A549 (cell line): ENCODE data around the gene DLGAP1. TPM values are rescaled to one million over a fixed set of nuclear protein-coding genes. Genes with fewer than 3 reads are reported as not detected.

Source experiments
- ATAC-seq, 2 experiments: fragments of 200-7000 bp in 1 of 2; fragments of >200 bp in 1 of 2; cut with Nextera tagmentation in 1 of 2; cut with Tn5 transposase in 1 of 2; 3 replicates each; pipeline versions ENCODE4 v1.8.0 to v1.9.1; 2018 to 2020; ENCODE audit warnings: mild to moderate bottlenecking in 1 of 2, moderate library complexity in 1 of 2
- CTCF ChIA-PET: fragments of 300-600 bp; sonication (Branson Sonifier 250); formaldehyde crosslinking; extraction: SDS; loops from one replicate; lab custom pipeline; 2021; ENCODE audit warnings: antibody characterized with exemption, inconsistent platforms; lab: Yijun Ruan, JAX
- POLR2A ChIA-PET: fragments of 350-600 bp; formaldehyde crosslinking; extraction: SDS; loops from one replicate; lab custom pipeline; 2021; ENCODE audit warnings: antibody characterized with exemption, inconsistent platforms; lab: Yijun Ruan, JAX
- DNase-seq, 2 experiments: peaks; one replicate each; pipeline versions ENCODE4 v3.0.0 to v3.0.0-alpha.2; 2011 to 2016; ENCODE audit warnings: low read depth in 1 of 2, low spot score in 1 of 2
- FAIRE-seq: peaks from 2 replicates; lab custom pipeline; 2011; peaks lifted over from hg19 to GRCh38; lab: Jason Lieb, UNC
- H3K27ac ChIP-seq, 2 experiments: fragments of >200 bp; sonication (Bioruptor Twin); formaldehyde crosslinking; 3 replicates each; pipeline ENCODE4 v1.5.1; 2016 to 2017
- H3K4me1 ChIP-seq: fragments of >200 bp; sonication (Bioruptor Twin); formaldehyde crosslinking; 3 replicates; pipeline ENCODE4 v1.6.1; 2016
- H3K4me2 ChIP-seq: fragments of >200 bp; sonication (Bioruptor Twin); formaldehyde crosslinking; 3 replicates; pipeline ENCODE4 v1.6.1; 2016
- H3K4me3 ChIP-seq: fragments of >200 bp; sonication (Bioruptor Twin); formaldehyde crosslinking; 3 replicates; pipeline ENCODE4 v1.5.1; 2016
- H3K9me3 ChIP-seq: fragments of >200 bp; sonication (Bioruptor Twin); formaldehyde crosslinking; 3 replicates; pipeline ENCODE4 v1.6.1; 2016
- ATOH8 ChIP-seq: fragments of 250-450 bp; sonication (Bioruptor Pico); IDR thresholded peaks from 2 replicates; pipeline ENCODE4 v1.5.0; 2020; ENCODE audit warnings: low read depth, mild to moderate bottlenecking, moderate library complexity
- BHLHE40 ChIP-seq: IDR thresholded peaks from 2 replicates; pipeline ENCODE4 v1.6.1; 2012; ENCODE audit warnings: low read depth, low read length, inconsistent platforms
- CBX2 ChIP-seq: fragments of 200-600 bp; sonication (generic); IDR thresholded peaks from 2 replicates; pipeline ENCODE4 v1.6.1; 2016; ENCODE audit warnings: low read depth, mild to moderate bottlenecking, borderline replicate concordance
- CHD2 ChIP-seq: fragments of 150-350 bp; IDR thresholded peaks from 2 replicates; pipeline ENCODE4 v1.6.1; 2014; ENCODE audit warnings: low read length; ENCODE audit not compliant: partially characterized antibody
- CHD4 ChIP-seq: fragments of 200-600 bp; sonication (generic); IDR thresholded peaks from 2 replicates; pipeline ENCODE4 v1.6.1; 2016; ENCODE audit warnings: antibody characterized with exemption, mild to moderate bottlenecking, borderline replicate concordance
- E2F6 ChIP-seq: IDR thresholded peaks from 2 replicates; pipeline ENCODE4 v1.6.1; 2012; ENCODE audit warnings: low read depth, borderline replicate concordance
- EHMT2 ChIP-seq: fragments of 200-600 bp; sonication (generic); IDR thresholded peaks from 2 replicates; pipeline ENCODE4 v1.6.1; 2016; ENCODE audit warnings: antibody characterized with exemption, low read depth, mild to moderate bottlenecking, moderate library complexity
- ELK1 ChIP-seq: fragments of 150-350 bp; IDR thresholded peaks from 2 replicates; pipeline ENCODE4 v1.6.1; 2014; ENCODE audit warnings: low read depth, mild to moderate bottlenecking, low read length
- ESRRA ChIP-seq: fragments of 150-350 bp; IDR thresholded peaks from 2 replicates; pipeline ENCODE4 v1.6.1; 2014; ENCODE audit warnings: mild to moderate bottlenecking, low read length, borderline replicate concordance
- FOSL2 ChIP-seq, 2 experiments: fragments of 450-650 bp in 1 of 2; fragments of >200 bp in 1 of 2; sonication (Bioruptor Twin) in 1 of 2; formaldehyde crosslinking; IDR thresholded peaks; 2 replicates each; pipeline versions ENCODE4 v1.5.0 to v1.6.1; 2016 to 2020; ENCODE audit warnings: mild to moderate bottlenecking in 1 of 2, moderate library complexity in 1 of 2
- FOXS1 ChIP-seq: fragments of 250-450 bp; sonication (Bioruptor Pico); IDR thresholded peaks from 2 replicates; pipeline ENCODE4 v1.5.0; 2020; ENCODE audit warnings: mild to moderate bottlenecking, moderate library complexity
- HDAC2 ChIP-seq: fragments of 200-600 bp; sonication (generic); IDR thresholded peaks from 2 replicates; pipeline ENCODE4 v1.6.1; 2016
- HOXB5 ChIP-seq: fragments of 250-450 bp; sonication (Bioruptor Pico); IDR thresholded peaks from 2 replicates; pipeline ENCODE4 v1.5.0; 2020; ENCODE audit warnings: mild to moderate bottlenecking, moderate library complexity
- JUN ChIP-seq, 2 experiments: fragments of >200 bp; sonication (Bioruptor Twin); formaldehyde crosslinking; IDR thresholded peaks; 2 replicates in 1 of 2; 3 replicates in 1 of 2; pipeline ENCODE4 v1.6.1; 2016 to 2017
- JUNB ChIP-seq: fragments of >200 bp; sonication (Bioruptor Twin); formaldehyde crosslinking; IDR thresholded peaks from 2 replicates; pipeline ENCODE4 v1.6.1; 2016
- MAFK ChIP-seq: fragments of 450-650 bp; IDR thresholded peaks from 2 replicates; pipeline ENCODE4 v1.6.1; 2014; ENCODE audit not compliant: partially characterized antibody
- MAX ChIP-seq: IDR thresholded peaks from 2 replicates; pipeline ENCODE4 v1.6.1; 2012
- NPAS2 ChIP-seq: fragments of 250-450 bp; sonication (Bioruptor Pico); IDR thresholded peaks from 2 replicates; pipeline ENCODE4 v1.8.0; 2022; ENCODE audit warnings: mild to moderate bottlenecking, moderate library complexity, borderline replicate concordance
- NR3C1 ChIP-seq: fragments of >200 bp; sonication (Bioruptor Twin); formaldehyde crosslinking; IDR thresholded peaks from 3 replicates; pipeline ENCODE4 v1.6.1; 2017
- PBX3 ChIP-seq: IDR thresholded peaks from 2 replicates; pipeline ENCODE4 v1.6.1; 2012
- PHF8 ChIP-seq: fragments of 200-600 bp; sonication (generic); IDR thresholded peaks from 2 replicates; pipeline ENCODE4 v1.6.1; 2016; ENCODE audit warnings: low read depth, mild to moderate bottlenecking, antibody characterized with exemption, moderate library complexity, borderline replicate concordance
- POLR2A ChIP-seq: IDR thresholded peaks from 2 replicates; pipeline ENCODE4 v1.6.1; 2012; ENCODE audit warnings: mild to moderate bottlenecking, low read length
- RARB ChIP-seq: fragments of 250-450 bp; sonication (Bioruptor Pico); IDR thresholded peaks from 2 replicates; pipeline ENCODE4 v1.8.0; 2021; ENCODE audit warnings: mild to moderate bottlenecking, moderate library complexity
- RCOR1 ChIP-seq: fragments of 150-350 bp; IDR thresholded peaks from 2 replicates; pipeline ENCODE4 v1.6.1; 2014; ENCODE audit warnings: antibody characterized with exemption, low read length, low read depth
- REST ChIP-seq: fragments of 200-600 bp; sonication (generic); IDR thresholded peaks from 2 replicates; pipeline ENCODE4 v1.6.1; 2016; ENCODE audit warnings: antibody characterized with exemption, mild to moderate bottlenecking, moderate library complexity
- RFX5 ChIP-seq: fragments of 450-650 bp; IDR thresholded peaks from 2 replicates; pipeline ENCODE4 v1.7.1; 2014; ENCODE audit warnings: antibody characterized with exemption, mild to moderate bottlenecking, moderate library complexity
- SREBF2 ChIP-seq: fragments of 450-650 bp; IDR thresholded peaks from 2 replicates; pipeline ENCODE4 v1.6.1; 2014; ENCODE audit warnings: mild to moderate bottlenecking, moderate library complexity
- ZC3H11A ChIP-seq: fragments of 450-650 bp; IDR thresholded peaks from 2 replicates; pipeline ENCODE4 v1.6.1; 2014; ENCODE audit warnings: antibody characterized with exemption, mild to moderate bottlenecking
- ZFP36 ChIP-seq: fragments of 450-650 bp; IDR thresholded peaks from 2 replicates; pipeline ENCODE4 v1.6.1; 2014; ENCODE audit warnings: borderline replicate concordance; ENCODE audit not compliant: partially characterized antibody
- WGBS: methylation state at CpG from one replicate; pipeline ENCODE4 v1.1.6; 2017; ENCODE audit errors: missing lambda C conversion rate; 5-methylcytosine and 5-hydroxymethylcytosine counted together
- polyA plus RNA-seq, 4 experiments: library from polyadenylated mRNA; depleted of rRNA in 3 of 4; stranded (reverse); fragments of >200 nt; fragmentation: RNase III in 1 of 4; extraction: RNeasy Plus Mini Kit Qiagen cat#74134 plus additional on column Dnase treatment in 1 of 4; gene quantifications; 2 replicates in 3 of 4; 3 replicates in 1 of 4; pipeline ENCODE4 v1.2.3, GENCODE V29; 2011 to 2017

Gene DLGAP1
- polyA plus RNA-seq, 2 of the 4 experiments (the other 2 are of a cell fraction): 0.04 to 0.12 TPM

GRCh38 chr18:4254840-4255239 is 200.3 kb downstream of the DLGAP1 start:
- no peak for FAIRE-seq
- Histone ChIP-seq H3K4me2 (no peak overlapping the region), H3K4me1 (no peaks in the 10 kb centered on the region)
- CTCF ChIA-PET: no interaction called here
- TF ChIP-seq NR3C1: no peak
- no peak for TF ChIP-seq EHMT2
- no peak for TF ChIP-seq CBX2
- no peak for TF ChIP-seq PBX3
- TF ChIP-seq NPAS2: no peak
- no peak for TF ChIP-seq ZC3H11A
- TF ChIP-seq BHLHE40: no peak
- no peak for TF ChIP-seq FOXS1 (CRISPR knock-in tag)
- TF ChIP-seq ESRRA: no peak
- no peak for TF ChIP-seq SREBF2
- TF ChIP-seq MAFK: no peak
- TF ChIP-seq, all 56 proteins: peak for 0
- no peak overlapping the region for H3K27ac ChIP-seq
- DNase-seq: no peak
- H3K4me3 ChIP-seq: no peak overlapping the region
- no peaks in the 10 kb centered on the region for H3K9me3 ChIP-seq
- no peak for ATAC-seq
- POLR2A ChIA-PET: no interaction called here
- 56% methylated on average over 7 of the region's 7 CpGs for WGBS

GRCh38 chr18:4252829-4253228 is 202.3 kb downstream of the DLGAP1 start:
- DNase-seq (no peak), ATAC-seq (no peak), FAIRE-seq (no peak)
- no peaks in the 10 kb centered on the region for H3K9me3 ChIP-seq
- POLR2A ChIA-PET: no interaction called here
- H3K4me1 ChIP-seq: no peaks in the 10 kb centered on the region
- no peak overlapping the region for H3K4me2 ChIP-seq
- H3K27ac ChIP-seq: no peak overlapping the region
- TF ChIP-seq REST (no peak), FOSL2 (IDR thresholded peaks at IDR 0.05) (no peak), FOSL2 (CRISPR knock-in tag; IDR thresholded peaks at IDR 0.05) (no peak)
- TF ChIP-seq, all 56 proteins: peak for 0
- H3K4me3 ChIP-seq: no peak overlapping the region
- 70% methylated on average over 4 of the region's 4 CpGs for WGBS
- CTCF ChIA-PET: no interaction called here

GRCh38 chr18:4251873-4252272 is 203.2 kb downstream of the DLGAP1 start:
- CTCF ChIA-PET: no interaction called here

More at GRCh38 chr18:4251873-4252272, 203.2 kb downstream of the DLGAP1 start:
- H3K4me2 ChIP-seq: no peak overlapping the region
- POLR2A ChIA-PET: no interaction called here
- WGBS: 6% methylated on average over 3 of the region's 3 CpGs
- TF ChIP-seq POLR2A (no peak), BHLHE40 (no peak), ATOH8 (CRISPR knock-in tag) (no peak), EHMT2 (no peak), ELK1 (no peak), FOSL2 (IDR thresholded peaks at IDR 0.05) (no peak), FOSL2 (CRISPR knock-in tag; IDR thresholded peaks at IDR 0.05) (no peak), PHF8 (no peak), RARB (CRISPR knock-in tag) (no peak), E2F6 (no peak), CHD2 (no peak), MAX (no peak), CHD4 (no peak), RFX5 (no peak), ZFP36 (no peak), JUN (IDR thresholded peaks at IDR 0.05) (no peak), HOXB5 (CRISPR knock-in tag) (no peak), JUNB (no peak), HDAC2 (no peak), RCOR1 (no peak)
- no peaks in the 10 kb centered on the region for H3K9me3 ChIP-seq
- no peak overlapping the region for H3K4me3 ChIP-seq
- no peaks in the 10 kb centered on the region for H3K4me1 ChIP-seq
- H3K27ac ChIP-seq: no peak overlapping the region
- FAIRE-seq (no peak), ATAC-seq (no peak), DNase-seq (no peak)
